GM12878 (cell line): ENCODE measurements around the gene RAB6B. TPM values are rescaled to one million over a fixed set of nuclear protein-coding genes. Genes with fewer than 3 reads are reported as not detected.

Experiments
- ATAC-seq: fragments of 200-7000 bp; cut with Tn5 transposase; 3 replicates; pipeline ENCODE4 v1.9.1; 2020; ENCODE audit warnings: mild to moderate bottlenecking, moderate library complexity
- BruUV-seq: library from RNA; stranded (reverse); fragments of 400-500 nt; replicated peaks from 2 replicates; lab custom pipeline; 2021; lab: Mats Ljungman, UMichigan
- CTCF ChIA-PET: fragments of 300-600 bp; sonication (Branson Sonifier 250); formaldehyde crosslinking; extraction: SDS; loops from one replicate; lab custom pipeline; 2021; ENCODE audit warnings: inconsistent platforms; lab: Yijun Ruan, JAX
- POLR2A ChIA-PET: fragments of 350-600 bp; formaldehyde crosslinking; extraction: SDS; loops from one replicate; lab custom pipeline; 2021; ENCODE audit warnings: inconsistent platforms; lab: Charles Lee
- RAD21 ChIA-PET: fragments of 300-600 bp; sonication (Branson Sonifier 250); formaldehyde crosslinking; loops from one replicate; lab custom pipeline; 2023; ENCODE audit warnings: antibody characterized with exemption; ENCODE audit not compliant: unreplicated experiment; lab: Charles Lee
- SMC1A ChIA-PET: fragments of 300-600 bp; sonication (Branson Sonifier 250); formaldehyde crosslinking; loops from one replicate; lab custom pipeline; 2023; ENCODE audit not compliant: unreplicated experiment, uncharacterized antibody; lab: Charles Lee
- DNase-seq: peaks from one replicate; pipeline ENCODE4 v3.0.0-alpha.2; 2011; ENCODE audit warnings: low read depth, low spot score
- FAIRE-seq: peaks from 3 replicates; lab custom pipeline; 2011; peaks lifted over from hg19 to GRCh38; lab: Jason Lieb, UNC
- H2AFZ ChIP-seq: 2 replicates; pipeline ENCODE4 v1.6.0; 2011; ENCODE audit warnings: low read depth, low read length, control low read depth; ENCODE audit not compliant: control insufficient read depth
- H3K27ac ChIP-seq: 2 replicates; pipeline ENCODE4 v1.5.1; 2011; ENCODE audit warnings: control low read depth; ENCODE audit not compliant: control insufficient read depth, insufficient read depth
- H3K27me3 ChIP-seq, 2 experiments: replicated peaks in 1 of 2; 2 replicates each; pipeline versions ENCODE4 v1.6.0 to v1.6.1; 2011; ENCODE audit warnings: low read length in 1 of 2; ENCODE audit not compliant: control insufficient read depth in 2 of 2, insufficient read depth in 2 of 2
- H3K36me3 ChIP-seq, 2 experiments: 2 replicates each; pipeline ENCODE4 v1.5.1; 2011; ENCODE audit warnings: low read length in 1 of 2; ENCODE audit not compliant: control insufficient read depth in 2 of 2, insufficient read depth in 2 of 2
- H3K4me1 ChIP-seq: 2 replicates; pipeline ENCODE4 v1.6.1; 2011; ENCODE audit warnings: mild to moderate bottlenecking, low read length, moderate library complexity, mixed read lengths; ENCODE audit not compliant: control insufficient read depth, insufficient read depth
- H3K4me2 ChIP-seq: 2 replicates; pipeline ENCODE4 v1.6.0; 2011; ENCODE audit warnings: control low read depth; ENCODE audit not compliant: control insufficient read depth, insufficient read depth
- H3K4me3 ChIP-seq: fragments of 200-600 bp; sonication (generic); 2 replicates; pipeline ENCODE4 v1.5.1; 2016
- H3K79me2 ChIP-seq: 2 replicates; pipeline ENCODE4 v1.6.0; 2011; ENCODE audit warnings: low read length; ENCODE audit not compliant: control insufficient read depth, insufficient read depth
- H3K9ac ChIP-seq: 2 replicates; pipeline ENCODE4 v1.8.0; 2011; ENCODE audit warnings: low read length, control low read depth, mixed read lengths; ENCODE audit not compliant: control insufficient read depth, insufficient read depth
- H3K9me3 ChIP-seq: replicated peaks from 3 replicates; pipeline ENCODE4 v1.5.1; 2011; ENCODE audit warnings: mild to moderate bottlenecking, low read length; ENCODE audit not compliant: control insufficient read depth, insufficient read depth
- H4K20me1 ChIP-seq: 2 replicates; pipeline ENCODE4 v1.6.0; 2011; ENCODE audit not compliant: control insufficient read depth, insufficient read depth
- CBX5 ChIP-seq: sonication (generic); IDR thresholded peaks from 2 replicates; pipeline ENCODE4 v1.6.1; 2016; ENCODE audit warnings: low read depth, moderate library complexity, mild to moderate bottlenecking, inconsistent platforms
- CREB1 ChIP-seq: IDR thresholded peaks from 2 replicates; pipeline ENCODE4 v1.6.1; 2012; ENCODE audit warnings: low read depth, mild to moderate bottlenecking, inconsistent platforms
- EED ChIP-seq: sonication (generic); IDR thresholded peaks from 2 replicates; pipeline ENCODE4 v1.6.1; 2016; ENCODE audit warnings: antibody characterized with exemption, low read depth
- HDAC6 ChIP-seq: fragments of 200-600 bp; sonication (generic); IDR thresholded peaks from one replicate; pipeline ENCODE4 v1.8.0; 2017; ENCODE audit warnings: antibody characterized with exemption; ENCODE audit not compliant: unreplicated experiment
- JUND ChIP-seq: IDR thresholded peaks from 2 replicates; pipeline ENCODE4 v1.6.1; 2012; ENCODE audit warnings: low read depth, mild to moderate bottlenecking, low read length, improper control_type of control experiment, moderate library complexity
- LARP7 ChIP-seq: fragments of 450-650 bp; IDR thresholded peaks from 2 replicates; pipeline ENCODE4 v1.6.1; 2017; ENCODE audit warnings: mild to moderate bottlenecking
- MXI1 ChIP-seq: fragments of 150-350 bp; IDR thresholded peaks from 2 replicates; pipeline ENCODE4 v1.6.1; 2011; ENCODE audit warnings: low read depth, mild to moderate bottlenecking, inconsistent platforms, low read length, improper control_type of control experiment
- NR2F1 ChIP-seq: fragments of 450-650 bp; conservative IDR thresholded peaks from 2 replicates; pipeline ENCODE4 v1.6.1; 2017; ENCODE audit warnings: mild to moderate bottlenecking
- PAX8 ChIP-seq: fragments of 450-650 bp; IDR thresholded peaks from 2 replicates; pipeline ENCODE4 v1.6.1; 2017; ENCODE audit warnings: mild to moderate bottlenecking, moderate library complexity
- PML ChIP-seq: IDR thresholded peaks from 2 replicates; pipeline ENCODE4 v1.6.1; 2012; ENCODE audit warnings: low read length, inconsistent platforms
- RB1 ChIP-seq: fragments of 450-650 bp; formaldehyde crosslinking; IDR thresholded peaks from 2 replicates; pipeline ENCODE4 v1.6.1; 2017; ENCODE audit warnings: mild to moderate bottlenecking, borderline replicate concordance
- SIN3A ChIP-seq: IDR thresholded peaks from 2 replicates; pipeline ENCODE4 v1.6.1; 2012; ENCODE audit warnings: low read depth, low read length, improper control_type of control experiment
- TARDBP ChIP-seq: IDR thresholded peaks from 2 replicates; pipeline ENCODE4 v1.6.1; 2016; ENCODE audit warnings: borderline replicate concordance
- YBX1 ChIP-seq: fragments of 450-650 bp; IDR thresholded peaks from 2 replicates; pipeline ENCODE4 v1.6.1; 2016; ENCODE audit warnings: antibody characterized with exemption
- ZZZ3 ChIP-seq: IDR thresholded peaks from 2 replicates; pipeline ENCODE4 v1.6.1; 2011; ENCODE audit warnings: low read depth; ENCODE audit not compliant: control insufficient read depth, insufficient read length
- WGBS: methylation state at CpG from one replicate; pipeline ENCODE4 v1.1.6; 2016; ENCODE audit warnings: low lambda C conversion rate; ENCODE audit not compliant: insufficient replicate concordance, insufficient coverage; ENCODE audit errors: missing lambda C conversion rate; 5-methylcytosine and 5-hydroxymethylcytosine counted together
- in situ Hi-C: fragments of 300-500 bp; cut with MboI; formaldehyde crosslinking; loops from 9 replicates; pipeline ENCODE4 v1.14.3; 2018; ENCODE audit warnings: mixed read lengths
- intact Hi-C: fragments of 100-400 bp; cut with micrococcal nuclease; formaldehyde crosslinking; loops from one replicate; pipeline ENCODE4 v1.14.2; 2022; ENCODE audit not compliant: unreplicated experiment
- polyA plus RNA-seq, 11 experiments: library from polyadenylated mRNA; depleted of rRNA in 4 of 11; unstranded in 6 of 11; stranded (reverse) in 5 of 11; fragments of >200 nt; fragmentation: Nextera tagmentation in 4 of 11; fragmentation: Illumina TruSeq in 1 of 11; extraction: Ambion mirVana in 4 of 11; extraction: Trizol in 1 of 11; gene quantifications; 1 replicate in 1 of 11; 2 replicates in 10 of 11; pipeline versions ENCODE4 v1.2.1 to v1.2.3, GENCODE V29; 2011 to 2016; ENCODE audit warnings: inconsistent platforms in 2 of 11, missing spikeins in 2 of 11, low read depth in 1 of 11
- total RNA-seq, 4 experiments: library from RNA; depleted of rRNA in 3 of 4; stranded (reverse); fragments of >200 nt in 3 of 4; fragmentation: Illumina TruSeq in 1 of 4; extraction: Trizol in 1 of 4; gene quantifications; 2 replicates each; pipeline versions ENCODE4 v1.2.1 to v1.2.3, GENCODE V29; 2013 to 2021
- TF ChIP-seq, protein P1 (sequence below): fragments of 450-650 bp; IDR thresholded peaks from 2 replicates; pipeline ENCODE4 v1.6.1; 2017; ENCODE audit warnings: borderline replicate concordance
- TF ChIP-seq, protein P2 (sequence below): fragments of 450-650 bp; conservative IDR thresholded peaks from 2 replicates; pipeline ENCODE4 v1.6.1; 2017; ENCODE audit warnings: mild to moderate bottlenecking, moderate library complexity
- TF ChIP-seq, protein P3 (sequence below): fragments of 450-650 bp; IDR thresholded peaks from 2 replicates; pipeline ENCODE4 v1.6.1; 2017; ENCODE audit warnings: antibody characterized with exemption, mild to moderate bottlenecking, moderate library complexity

RAB6B gene
- total and polyA plus RNA-seq, 10 of the 15 experiments (the other 5 are each of a cell fraction or from before 2014, with no cell fraction given), result 0.01 to 0.16 (median 0.04) TPM; not detected in 5

DNA sequence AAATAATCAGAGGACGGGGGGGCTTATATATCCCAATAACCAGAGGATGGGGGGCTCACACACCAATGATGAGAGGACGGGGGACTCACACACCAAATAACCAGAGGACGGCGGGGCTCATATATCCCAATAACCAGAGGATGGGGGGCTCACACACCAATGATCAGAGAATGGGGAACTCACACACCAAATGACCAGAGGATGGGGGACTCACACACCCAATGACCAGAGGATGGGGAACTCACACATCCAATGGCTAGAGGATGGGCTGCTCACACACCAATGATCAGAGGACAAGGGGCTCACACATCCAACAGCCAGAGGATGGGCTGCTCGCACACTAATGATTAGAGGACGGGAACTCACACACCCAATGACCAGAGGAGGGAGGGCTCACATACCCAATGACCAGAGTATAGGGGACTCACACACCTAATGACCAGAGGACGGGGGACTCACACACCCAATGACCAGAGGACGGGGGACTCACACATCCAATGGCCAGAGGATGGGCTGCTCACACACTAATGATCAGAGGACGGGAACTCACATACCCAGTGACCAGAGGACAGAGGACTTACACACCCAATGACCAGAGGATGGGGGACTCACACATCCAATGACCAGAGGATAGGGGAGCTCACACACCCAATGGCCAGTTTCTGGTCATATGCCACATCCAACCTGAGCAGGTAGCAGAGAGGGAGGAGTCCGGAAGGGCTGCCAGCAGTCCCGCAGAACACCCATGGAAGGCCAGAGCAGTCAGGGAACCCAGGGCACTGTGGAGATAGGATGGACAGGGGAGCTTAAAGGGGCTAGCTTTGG is 10.6 kb downstream of the RAB6B start:
- ChIA-PET RAD21 (no interaction called here), POLR2A (interaction anchor here (0.6 kb wide), 1 partner anchor 1393 kb away, joined by 3 read pairs; no protein-coding TSS in a partner anchor), SMC1A (no interaction called here), CTCF (no interaction called here)
- DNase-seq (no peak), FAIRE-seq (no peak), ATAC-seq (no peak)
- Histone ChIP-seq H3K27me3 (peaks cover 0 to 3% of the 10 kb centered on the region in 2 experiments; a peak in 2 of 4 replicates), H2AFZ (no peak overlapping the region), H3K9ac (no peak overlapping the region), H3K27ac (no peak overlapping the region), H4K20me1 (no peaks in the 10 kb centered on the region), H3K9me3 (peaks cover 1% of the 10 kb centered on the region; the same call in 1 of the 3 replicates), H3K4me1 (peaks cover 19% of the 10 kb centered on the region), H3K36me3 (no peaks in the 10 kb centered on the region), H3K4me3 (no peak overlapping the region), H3K79me2 (no peaks in the 10 kb centered on the region), H3K4me2 (no peak overlapping the region)
- TF ChIP-seq, protein P1, sequence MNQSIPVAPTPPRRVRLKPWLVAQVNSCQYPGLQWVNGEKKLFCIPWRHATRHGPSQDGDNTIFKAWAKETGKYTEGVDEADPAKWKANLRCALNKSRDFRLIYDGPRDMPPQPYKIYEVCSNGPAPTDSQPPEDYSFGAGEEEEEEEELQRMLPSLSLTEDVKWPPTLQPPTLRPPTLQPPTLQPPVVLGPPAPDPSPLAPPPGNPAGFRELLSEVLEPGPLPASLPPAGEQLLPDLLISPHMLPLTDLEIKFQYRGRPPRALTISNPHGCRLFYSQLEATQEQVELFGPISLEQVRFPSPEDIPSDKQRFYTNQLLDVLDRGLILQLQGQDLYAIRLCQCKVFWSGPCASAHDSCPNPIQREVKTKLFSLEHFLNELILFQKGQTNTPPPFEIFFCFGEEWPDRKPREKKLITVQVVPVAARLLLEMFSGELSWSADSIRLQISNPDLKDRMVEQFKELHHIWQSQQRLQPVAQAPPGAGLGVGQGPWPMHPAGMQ, result no peak
- TF ChIP-seq SIN3A (no peak), YBX1 (no peak), NR2F1 (no peak), CREB1 (no peak), ZZZ3 (no peak), PAX8 (no peak), PML (no peak), TARDBP (no peak), RB1 (no peak), JUND (no peak), CBX5 (no peak), LARP7 (no peak), EED (no peak), HDAC6 (no peak), MXI1 (no peak)
- TF ChIP-seq, protein P2, sequence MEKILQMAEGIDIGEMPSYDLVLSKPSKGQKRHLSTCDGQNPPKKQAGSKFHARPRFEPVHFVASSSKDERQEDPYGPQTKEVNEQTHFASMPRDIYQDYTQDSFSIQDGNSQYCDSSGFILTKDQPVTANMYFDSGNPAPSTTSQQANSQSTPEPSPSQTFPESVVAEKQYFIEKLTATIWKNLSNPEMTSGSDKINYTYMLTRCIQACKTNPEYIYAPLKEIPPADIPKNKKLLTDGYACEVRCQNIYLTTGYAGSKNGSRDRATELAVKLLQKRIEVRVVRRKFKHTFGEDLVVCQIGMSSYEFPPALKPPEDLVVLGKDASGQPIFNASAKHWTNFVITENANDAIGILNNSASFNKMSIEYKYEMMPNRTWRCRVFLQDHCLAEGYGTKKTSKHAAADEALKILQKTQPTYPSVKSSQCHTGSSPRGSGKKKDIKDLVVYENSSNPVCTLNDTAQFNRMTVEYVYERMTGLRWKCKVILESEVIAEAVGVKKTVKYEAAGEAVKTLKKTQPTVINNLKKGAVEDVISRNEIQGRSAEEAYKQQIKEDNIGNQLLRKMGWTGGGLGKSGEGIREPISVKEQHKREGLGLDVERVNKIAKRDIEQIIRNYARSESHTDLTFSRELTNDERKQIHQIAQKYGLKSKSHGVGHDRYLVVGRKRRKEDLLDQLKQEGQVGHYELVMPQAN, result no peak
- TF ChIP-seq, protein P3, sequence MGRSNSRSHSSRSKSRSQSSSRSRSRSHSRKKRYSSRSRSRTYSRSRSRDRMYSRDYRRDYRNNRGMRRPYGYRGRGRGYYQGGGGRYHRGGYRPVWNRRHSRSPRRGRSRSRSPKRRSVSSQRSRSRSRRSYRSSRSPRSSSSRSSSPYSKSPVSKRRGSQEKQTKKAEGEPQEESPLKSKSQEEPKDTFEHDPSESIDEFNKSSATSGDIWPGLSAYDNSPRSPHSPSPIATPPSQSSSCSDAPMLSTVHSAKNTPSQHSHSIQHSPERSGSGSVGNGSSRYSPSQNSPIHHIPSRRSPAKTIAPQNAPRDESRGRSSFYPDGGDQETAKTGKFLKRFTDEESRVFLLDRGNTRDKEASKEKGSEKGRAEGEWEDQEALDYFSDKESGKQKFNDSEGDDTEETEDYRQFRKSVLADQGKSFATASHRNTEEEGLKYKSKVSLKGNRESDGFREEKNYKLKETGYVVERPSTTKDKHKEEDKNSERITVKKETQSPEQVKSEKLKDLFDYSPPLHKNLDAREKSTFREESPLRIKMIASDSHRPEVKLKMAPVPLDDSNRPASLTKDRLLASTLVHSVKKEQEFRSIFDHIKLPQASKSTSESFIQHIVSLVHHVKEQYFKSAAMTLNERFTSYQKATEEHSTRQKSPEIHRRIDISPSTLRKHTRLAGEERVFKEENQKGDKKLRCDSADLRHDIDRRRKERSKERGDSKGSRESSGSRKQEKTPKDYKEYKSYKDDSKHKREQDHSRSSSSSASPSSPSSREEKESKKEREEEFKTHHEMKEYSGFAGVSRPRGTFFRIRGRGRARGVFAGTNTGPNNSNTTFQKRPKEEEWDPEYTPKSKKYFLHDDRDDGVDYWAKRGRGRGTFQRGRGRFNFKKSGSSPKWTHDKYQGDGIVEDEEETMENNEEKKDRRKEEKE, result no peak
- in situ Hi-C loops, result no loop called here
- intact Hi-C loops, result no loop called here
- no TSS peak for BruUV-seq
- 36% methylated on average over 11 of the region's 11 CpGs for WGBS
